Activated CD4-positive, alpha-beta T cell treated with anti-CD3 and anti-CD28 coated beads, Interleukin-2, Interleukin-6, amounts not matched to agents 100 ng/mL and 50 ng/mL, durations not matched to agents 16 hours and 8 hours (primary cell): ENCODE results near the gene RITA1.

Source experiments
- DNase-seq: peaks from one replicate; pipeline ENCODE4 v3.0.0-alpha.2; 2020

Gene RITA1

GRCh38 chr12:113232089-113232839 is 46.7 kb downstream of the RITA1 start:
- no peak for DNase-seq

DNA sequence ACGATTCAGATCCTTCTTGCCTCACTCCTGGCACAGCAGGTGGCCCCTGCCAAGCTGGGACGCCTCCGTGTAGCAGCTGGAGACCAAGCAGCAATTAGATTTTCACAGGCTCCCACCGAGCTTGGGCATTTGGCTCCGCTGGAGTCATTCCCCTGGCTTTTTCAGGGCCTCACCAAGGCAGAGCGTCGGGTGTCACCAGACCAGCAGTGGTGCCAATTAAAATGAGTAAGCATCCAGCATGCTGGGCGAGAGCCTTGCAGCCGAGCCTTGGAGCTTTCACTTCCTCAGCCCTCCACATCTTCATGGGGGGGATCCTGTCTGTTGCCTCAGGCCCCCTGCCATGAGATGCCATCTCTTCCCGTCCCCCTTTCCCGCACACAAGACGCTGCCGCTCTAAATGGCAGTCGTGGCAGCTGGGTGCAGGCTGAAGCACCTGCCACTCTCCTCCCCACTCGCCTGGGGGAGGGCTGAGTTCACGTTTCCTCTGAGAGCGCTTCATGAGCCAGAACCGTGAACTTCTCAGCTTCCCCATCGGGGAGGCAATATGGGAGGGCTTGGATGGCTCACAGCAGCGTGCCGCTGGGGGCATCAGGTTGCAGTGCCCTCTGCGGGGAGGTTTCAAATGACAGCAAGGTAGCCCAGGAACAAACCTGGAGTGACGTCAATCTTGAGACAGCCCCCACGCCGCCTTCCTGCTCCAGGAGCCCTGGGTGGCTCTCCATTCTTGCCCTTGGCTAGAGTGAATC is 47.5 kb downstream of the RITA1 start:
- DNase-seq: peak; percentile 61

GRCh38 chr12:113233967-113234366 is 48.4 kb downstream of the RITA1 start:
- no peak for DNase-seq

DNA sequence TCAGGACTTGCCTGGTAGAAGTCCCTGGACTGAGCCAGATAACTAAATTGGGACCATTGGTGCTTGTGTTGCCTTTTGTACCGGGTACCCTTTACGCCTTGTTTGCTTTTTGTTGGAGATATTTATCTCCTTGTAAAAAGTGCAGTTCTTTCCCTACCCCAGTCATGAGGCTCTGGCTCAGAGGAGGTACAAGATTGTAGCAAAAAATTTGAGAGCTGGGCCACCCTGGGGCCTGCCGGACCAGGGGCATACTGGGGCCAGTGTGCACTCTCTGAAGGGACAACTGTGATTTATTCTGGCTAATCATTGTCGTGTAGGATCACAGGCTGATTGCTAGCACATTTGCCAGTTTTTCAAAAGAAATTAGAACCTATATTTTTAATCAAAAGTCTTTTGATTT is 49.0 kb downstream of the RITA1 start:
- DNase-seq: no peak

GRCh38 chr12:113235976-113236375 is 50.5 kb downstream of the RITA1 start:
- no peak for DNase-seq

- no peak for DNase-seq
Observed at GRCh38 chr12:113236539-113237399, 51.2 kb downstream of the RITA1 start.

GRCh38 chr12:113237748-113238147 is 52.2 kb downstream of the RITA1 start:
- no peak for DNase-seq

DNA sequence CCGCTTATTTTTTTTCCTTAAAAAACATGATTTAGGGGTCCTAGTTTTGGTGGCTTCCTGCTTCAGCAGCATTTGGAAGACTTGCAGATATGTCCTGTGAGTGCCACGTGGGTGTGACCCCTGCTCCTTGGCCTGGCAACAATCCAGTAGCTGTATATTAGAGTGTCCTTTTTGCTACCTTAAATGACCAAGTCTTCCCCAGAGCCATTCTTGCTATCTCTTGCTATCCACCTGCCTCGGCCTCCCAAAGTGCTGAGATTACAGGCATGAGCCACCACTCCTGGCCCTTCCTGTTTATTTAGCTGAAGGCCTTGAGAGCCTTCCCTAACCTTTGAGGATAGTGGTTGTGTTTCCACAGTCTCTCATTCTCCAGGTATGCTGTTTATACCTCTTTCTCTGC is 52.8 kb downstream of the RITA1 start:
- DNase-seq: no peak

DNA sequence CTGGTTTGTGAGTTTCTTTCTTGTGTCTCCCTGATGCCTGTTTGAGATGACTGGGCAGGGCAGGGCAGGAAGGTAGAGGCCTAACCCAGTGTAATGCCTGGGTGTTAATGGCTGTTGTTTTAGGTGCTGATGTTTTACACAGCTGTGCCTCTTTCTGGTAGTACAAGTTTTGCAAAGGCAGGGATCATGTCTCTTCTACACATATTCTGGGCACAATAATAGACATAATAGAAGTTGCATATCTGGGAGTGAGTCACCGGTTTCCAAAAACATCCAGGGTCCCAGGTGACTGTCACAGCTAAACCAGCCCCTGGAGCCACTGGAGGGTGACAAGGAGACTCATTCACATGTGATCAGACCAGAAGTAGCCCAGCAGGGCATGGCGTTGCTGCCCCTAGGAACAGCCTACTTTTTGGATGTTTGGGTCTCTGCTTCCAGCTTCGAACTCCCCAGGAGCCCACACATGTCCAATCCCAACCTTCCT is 53.8 kb downstream of the RITA1 start:
- DNase-seq: no peak

- no peak for DNase-seq
Observed at GRCh38 chr12:113239811-113240331, 54.4 kb downstream of the RITA1 start.

DNA sequence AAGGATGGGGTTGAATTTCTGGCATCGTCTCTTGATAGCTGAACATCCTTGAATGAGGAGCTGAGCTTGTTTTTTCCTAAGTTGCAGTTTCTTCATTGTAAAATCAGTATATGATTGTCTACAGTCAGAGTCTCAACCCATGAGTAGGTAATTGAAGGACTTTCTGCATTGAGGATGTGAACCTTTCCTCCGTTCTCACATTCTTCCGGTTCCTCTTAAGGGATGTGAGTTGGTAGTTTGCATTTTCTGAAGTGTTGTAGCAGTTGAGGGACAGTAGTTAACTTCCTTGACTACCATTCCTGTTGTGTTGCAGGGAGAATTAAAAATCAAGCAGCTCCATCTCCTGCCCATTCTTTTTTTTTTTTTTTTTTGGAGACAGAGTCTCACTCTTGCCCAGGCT is 54.9 kb downstream of the RITA1 start:
- DNase-seq: no peak

DNA sequence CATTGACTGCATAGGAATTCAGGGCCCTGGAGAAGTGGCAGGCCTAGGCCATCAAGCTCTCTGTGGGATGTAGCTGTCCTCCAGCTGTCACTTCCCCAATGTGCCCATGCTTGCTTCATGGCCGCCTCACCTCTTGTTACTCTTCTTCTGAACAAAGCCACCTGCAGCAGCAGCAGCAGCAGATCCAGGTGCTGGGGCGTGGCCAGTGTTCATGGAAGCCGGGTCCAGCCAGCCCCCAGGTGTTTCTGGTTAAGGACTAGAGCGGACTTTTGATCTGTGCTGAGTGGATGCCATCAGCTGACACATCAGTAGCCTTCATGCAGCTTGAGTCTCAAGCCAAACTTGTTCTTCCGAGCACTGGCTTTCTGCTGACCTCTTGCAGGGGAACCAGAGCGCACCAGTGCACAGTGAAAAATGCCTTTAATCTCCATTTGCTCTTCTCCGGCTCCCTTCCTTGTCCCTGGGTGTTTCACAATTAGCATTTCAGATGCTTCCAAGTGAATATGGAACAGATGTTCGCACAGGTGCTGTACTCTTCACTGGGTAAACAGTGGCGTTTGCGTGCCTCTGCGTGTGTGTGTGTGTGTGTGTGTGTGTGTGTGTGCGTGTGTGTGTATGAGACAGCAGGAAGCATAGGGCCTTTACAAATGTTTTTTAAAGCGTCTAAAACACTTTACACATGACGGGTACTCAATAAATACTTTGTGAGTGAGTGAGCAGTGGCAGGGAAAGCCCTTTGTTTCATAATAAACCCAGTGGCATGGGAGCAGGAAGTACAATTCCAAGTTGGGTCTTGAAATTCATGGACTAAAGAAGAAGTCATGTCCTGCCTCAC is 55.9 kb downstream of the RITA1 start:
- DNase-seq: no peak
